GM12878 (cell line): ENCODE results near the gene PAF1. TPM values are rescaled to one million over a fixed set of nuclear protein-coding genes. Genes with fewer than 3 reads are reported as not detected.
A peak's percentile ranks its signal among the peaks of the same experiment; 100 is the strongest.

Source experiments
- ATF3 ChIP-seq: IDR thresholded peaks from 2 replicates; pipeline ENCODE4 v1.6.1; 2011; ENCODE audit warnings: low read depth, mild to moderate bottlenecking, low read length, moderate library complexity, borderline replicate concordance; ENCODE audit errors: extremely low read depth
- ATF7 ChIP-seq: fragments of 450-650 bp; IDR thresholded peaks from 2 replicates; pipeline ENCODE4 v1.6.1; 2016; ENCODE audit warnings: low read depth, mild to moderate bottlenecking
- CHD1 ChIP-seq: IDR thresholded peaks from 2 replicates; pipeline ENCODE4 v1.6.1; 2012; ENCODE audit warnings: low read depth, low read length, improper control_type of control experiment
- GATAD2B ChIP-seq: fragments of 450-650 bp; conservative IDR thresholded peaks from 2 replicates; pipeline ENCODE4 v1.6.1; 2017; ENCODE audit warnings: low read depth, mild to moderate bottlenecking, moderate library complexity
- HDAC2 ChIP-seq: fragments of 200-600 bp; sonication (generic); IDR thresholded peaks from 2 replicates; pipeline ENCODE4 v1.6.1; 2017
- HDAC6 ChIP-seq: fragments of 200-600 bp; sonication (generic); IDR thresholded peaks from one replicate; pipeline ENCODE4 v1.8.0; 2017; ENCODE audit warnings: antibody characterized with exemption; ENCODE audit not compliant: unreplicated experiment
- IKZF1 ChIP-seq: fragments of 450-650 bp; conservative IDR thresholded peaks from 2 replicates; pipeline ENCODE4 v1.6.1; 2017; ENCODE audit warnings: antibody characterized with exemption, mild to moderate bottlenecking
- IRF4 ChIP-seq: IDR thresholded peaks from 2 replicates; pipeline ENCODE4 v1.6.1; 2011; ENCODE audit warnings: low read depth, low read length
- NBN ChIP-seq: fragments of 450-650 bp; IDR thresholded peaks from 2 replicates; pipeline ENCODE4 v1.6.1; 2016
- NFYB ChIP-seq: IDR thresholded peaks from 2 replicates; pipeline ENCODE4 v1.6.1; 2011; ENCODE audit warnings: low read depth, mild to moderate bottlenecking, low read length, improper control_type of control experiment, moderate library complexity; ENCODE audit not compliant: insufficient read depth
- NR2C2 ChIP-seq: IDR thresholded peaks from 2 replicates; pipeline ENCODE4 v1.6.1; 2011; ENCODE audit warnings: borderline replicate concordance, low read depth; ENCODE audit not compliant: control insufficient read depth, insufficient read length
- RAD51 ChIP-seq: fragments of 450-650 bp; IDR thresholded peaks from 2 replicates; pipeline ENCODE4 v1.6.1; 2016; ENCODE audit warnings: moderate library complexity, mild to moderate bottlenecking, inconsistent platforms
- RELA ChIP-seq: fragments of 450-650 bp; IDR thresholded peaks from 2 replicates; pipeline ENCODE4 v1.8.0; 2014; ENCODE audit warnings: borderline replicate concordance; ENCODE audit not compliant: partially characterized antibody
- ZBED1 ChIP-seq: IDR thresholded peaks from 2 replicates; pipeline ENCODE4 v1.6.1; 2016; ENCODE audit warnings: borderline replicate concordance
- ZNF687 ChIP-seq: fragments of 450-650 bp; IDR thresholded peaks from 2 replicates; pipeline ENCODE4 v1.6.1; 2017; ENCODE audit warnings: mild to moderate bottlenecking, moderate library complexity
- ZSCAN29 ChIP-seq: fragments of 450-650 bp; IDR thresholded peaks from 2 replicates; pipeline ENCODE4 v1.6.1; 2017; ENCODE audit warnings: mild to moderate bottlenecking, moderate library complexity
- polyA plus RNA-seq, 11 experiments: library from polyadenylated mRNA; depleted of rRNA in 4 of 11; unstranded in 6 of 11; stranded (reverse) in 5 of 11; fragments of >200 nt; fragmentation: Nextera tagmentation in 4 of 11; fragmentation: Illumina TruSeq in 1 of 11; extraction: Ambion mirVana in 4 of 11; extraction: Trizol in 1 of 11; gene quantifications; 1 replicate in 1 of 11; 2 replicates in 10 of 11; pipeline versions ENCODE4 v1.2.1 to v1.2.3, GENCODE V29; 2011 to 2016; ENCODE audit warnings: inconsistent platforms in 2 of 11, missing spikeins in 2 of 11, low read depth in 1 of 11
- total RNA-seq, 4 experiments: library from RNA; depleted of rRNA in 3 of 4; stranded (reverse); fragments of >200 nt in 3 of 4; fragmentation: Illumina TruSeq in 1 of 4; extraction: Trizol in 1 of 4; gene quantifications; 2 replicates each; pipeline versions ENCODE4 v1.2.1 to v1.2.3, GENCODE V29; 2013 to 2021
- TF ChIP-seq, protein P1 (sequence below): fragments of 450-650 bp; IDR thresholded peaks from 2 replicates; pipeline ENCODE4 v1.6.1; 2017; ENCODE audit warnings: mild to moderate bottlenecking
- TF ChIP-seq, protein P2 (sequence below): fragments of 450-650 bp; IDR thresholded peaks from 2 replicates; pipeline ENCODE4 v1.6.1; 2018; ENCODE audit warnings: mild to moderate bottlenecking, low read depth, moderate library complexity; ENCODE audit not compliant: partially characterized antibody
- TF ChIP-seq, protein P3 (sequence below): fragments of 150-350 bp; IDR thresholded peaks from 2 replicates; pipeline ENCODE4 v1.6.1; 2014; ENCODE audit warnings: mild to moderate bottlenecking, low read depth, low read length

The PAF1 gene
- total and polyA plus RNA-seq, 10 of the 15 experiments (the other 5 are each of a cell fraction or from before 2014, with no cell fraction given), result 1.7 to 45.8 (median 39.6) TPM

DNA sequence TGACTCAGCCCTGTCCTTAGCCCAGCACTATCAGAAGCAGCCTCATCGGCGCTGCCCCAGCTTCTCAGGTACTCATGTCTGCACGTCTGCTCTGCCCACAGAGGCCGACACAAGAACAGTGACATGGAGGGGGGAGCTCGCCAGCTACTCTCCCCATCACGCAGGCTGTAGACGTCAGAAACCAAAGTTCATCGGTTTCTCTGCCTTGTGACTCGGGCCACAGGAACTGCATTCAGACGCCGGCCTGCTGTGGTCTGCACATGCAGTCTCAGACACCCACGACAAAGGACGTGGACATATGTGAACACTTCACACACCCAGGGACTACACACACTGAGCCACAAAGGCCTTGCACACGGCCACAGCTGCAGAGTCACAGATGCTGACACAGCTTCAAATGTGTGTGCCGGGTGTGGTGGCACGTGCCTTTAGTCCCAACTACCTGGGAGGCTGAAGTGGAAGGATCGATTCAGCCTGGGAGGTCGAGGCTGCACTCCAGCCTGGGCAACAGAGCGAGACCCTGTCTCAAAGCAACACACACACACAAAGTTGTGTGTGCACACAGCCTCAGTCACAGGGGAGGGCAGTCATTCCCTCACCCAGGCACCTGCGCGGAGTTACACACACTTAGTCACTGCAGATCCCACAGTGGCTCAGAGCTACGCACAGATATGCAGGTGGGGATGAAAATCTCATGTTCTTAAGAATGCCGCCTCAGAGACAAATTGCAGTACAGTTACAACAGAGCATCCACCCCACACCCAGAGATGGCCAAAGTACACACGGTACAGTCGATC lies 10.8 kb upstream of the PAF1 start (continued):
- TF ChIP-seq ZSCAN29, result no peak
- no peak; the same call in 1 of the 2 replicates for TF ChIP-seq IRF4
- TF ChIP-seq, protein P1, sequence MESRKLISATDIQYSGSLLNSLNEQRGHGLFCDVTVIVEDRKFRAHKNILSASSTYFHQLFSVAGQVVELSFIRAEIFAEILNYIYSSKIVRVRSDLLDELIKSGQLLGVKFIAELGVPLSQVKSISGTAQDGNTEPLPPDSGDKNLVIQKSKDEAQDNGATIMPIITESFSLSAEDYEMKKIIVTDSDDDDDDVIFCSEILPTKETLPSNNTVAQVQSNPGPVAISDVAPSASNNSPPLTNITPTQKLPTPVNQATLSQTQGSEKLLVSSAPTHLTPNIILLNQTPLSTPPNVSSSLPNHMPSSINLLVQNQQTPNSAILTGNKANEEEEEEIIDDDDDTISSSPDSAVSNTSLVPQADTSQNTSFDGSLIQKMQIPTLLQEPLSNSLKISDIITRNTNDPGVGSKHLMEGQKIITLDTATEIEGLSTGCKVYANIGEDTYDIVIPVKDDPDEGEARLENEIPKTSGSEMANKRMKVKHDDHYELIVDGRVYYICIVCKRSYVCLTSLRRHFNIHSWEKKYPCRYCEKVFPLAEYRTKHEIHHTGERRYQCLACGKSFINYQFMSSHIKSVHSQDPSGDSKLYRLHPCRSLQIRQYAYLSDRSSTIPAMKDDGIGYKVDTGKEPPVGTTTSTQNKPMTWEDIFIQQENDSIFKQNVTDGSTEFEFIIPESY, result no peak
- peak; percentile 0 for TF ChIP-seq GATAD2B
- 0 out of 2 replicates have a peak, but pooled peaks have one; percentile 21 for TF ChIP-seq HDAC2
- TF ChIP-seq NBN, result peak; percentile 93
- TF ChIP-seq ATF3, result no peak
- TF ChIP-seq, protein P2, sequence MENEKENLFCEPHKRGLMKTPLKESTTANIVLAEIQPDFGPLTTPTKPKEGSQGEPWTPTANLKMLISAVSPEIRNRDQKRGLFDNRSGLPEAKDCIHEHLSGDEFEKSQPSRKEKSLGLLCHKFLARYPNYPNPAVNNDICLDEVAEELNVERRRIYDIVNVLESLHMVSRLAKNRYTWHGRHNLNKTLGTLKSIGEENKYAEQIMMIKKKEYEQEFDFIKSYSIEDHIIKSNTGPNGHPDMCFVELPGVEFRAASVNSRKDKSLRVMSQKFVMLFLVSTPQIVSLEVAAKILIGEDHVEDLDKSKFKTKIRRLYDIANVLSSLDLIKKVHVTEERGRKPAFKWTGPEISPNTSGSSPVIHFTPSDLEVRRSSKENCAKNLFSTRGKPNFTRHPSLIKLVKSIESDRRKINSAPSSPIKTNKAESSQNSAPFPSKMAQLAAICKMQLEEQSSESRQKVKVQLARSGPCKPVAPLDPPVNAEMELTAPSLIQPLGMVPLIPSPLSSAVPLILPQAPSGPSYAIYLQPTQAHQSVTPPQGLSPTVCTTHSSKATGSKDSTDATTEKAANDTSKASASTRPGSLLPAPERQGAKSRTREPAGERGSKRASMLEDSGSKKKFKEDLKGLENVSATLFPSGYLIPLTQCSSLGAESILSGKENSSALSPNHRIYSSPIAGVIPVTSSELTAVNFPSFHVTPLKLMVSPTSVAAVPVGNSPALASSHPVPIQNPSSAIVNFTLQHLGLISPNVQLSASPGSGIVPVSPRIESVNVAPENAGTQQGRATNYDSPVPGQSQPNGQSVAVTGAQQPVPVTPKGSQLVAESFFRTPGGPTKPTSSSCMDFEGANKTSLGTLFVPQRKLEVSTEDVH, result peak; percentile 65
- TF ChIP-seq ATF7, result peak; percentile 92
- peak; percentile 74; the same call in 1 of the 2 replicates for TF ChIP-seq ZBED1
- no peak for TF ChIP-seq NR2C2
- peak; percentile 99 for TF ChIP-seq ZNF687
- TF ChIP-seq CHD1, result 0 out of 2 replicates have a peak, but pooled peaks have one; percentile 67
- peak; percentile 6 for TF ChIP-seq HDAC6
- TF ChIP-seq RAD51, result 0 out of 2 replicates have a peak, but pooled peaks have one; percentile 71
- peak; percentile 67 for TF ChIP-seq IKZF1
- no peak for TF ChIP-seq NFYB
- TF ChIP-seq, protein P3, sequence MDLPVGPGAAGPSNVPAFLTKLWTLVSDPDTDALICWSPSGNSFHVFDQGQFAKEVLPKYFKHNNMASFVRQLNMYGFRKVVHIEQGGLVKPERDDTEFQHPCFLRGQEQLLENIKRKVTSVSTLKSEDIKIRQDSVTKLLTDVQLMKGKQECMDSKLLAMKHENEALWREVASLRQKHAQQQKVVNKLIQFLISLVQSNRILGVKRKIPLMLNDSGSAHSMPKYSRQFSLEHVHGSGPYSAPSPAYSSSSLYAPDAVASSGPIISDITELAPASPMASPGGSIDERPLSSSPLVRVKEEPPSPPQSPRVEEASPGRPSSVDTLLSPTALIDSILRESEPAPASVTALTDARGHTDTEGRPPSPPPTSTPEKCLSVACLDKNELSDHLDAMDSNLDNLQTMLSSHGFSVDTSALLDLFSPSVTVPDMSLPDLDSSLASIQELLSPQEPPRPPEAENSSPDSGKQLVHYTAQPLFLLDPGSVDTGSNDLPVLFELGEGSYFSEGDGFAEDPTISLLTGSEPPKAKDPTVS, result 0 out of 2 replicates have a peak, but pooled peaks have one; percentile 7
- TF ChIP-seq RELA, result peak; percentile 59
